GM12874 (cell line): ENCODE measurements around the gene COQ4.

Experiments
- CTCF ChIP-seq: IDR thresholded peaks from 2 replicates; pipeline ENCODE4 v1.5.1; 2011; ENCODE audit warnings: low read depth, mild to moderate bottlenecking, control low read depth, low read length, moderate library complexity; ENCODE audit not compliant: insufficient read depth

COQ4 gene

GRCh38 chr9:128375865-128376264 lies 53.2 kb downstream of the COQ4 start:
- TF ChIP-seq CTCF = no peak

GRCh38 chr9:128382261-128382660 lies 59.6 kb downstream of the COQ4 start:
- no peak for TF ChIP-seq CTCF

GRCh38 chr9:128383007-128383753 lies 60.5 kb downstream of the COQ4 start:
- TF ChIP-seq CTCF = no peak
